Endometrial microvascular endothelial cells (primary cell): ENCODE measurements around the gene PDLIM7. TPM values are rescaled to one million over a fixed set of nuclear protein-coding genes. Genes with fewer than 3 reads are reported as not detected.
"Not testable (repeated sequence)": the region's sequence is repeated elsewhere in the genome, so short reads cannot be mapped to it uniquely, and the experiment has no call there.

ENCODE experiments used
- in situ Hi-C: cut with HindIII; loops from 2 replicates; pipeline ENCODE4 v1.10.0; 2017; ENCODE audit warnings: low sequenced_read_pairs, low pct_unique_long_range_greater_than_20kb; ENCODE audit errors: inconsistent ontology term
- total RNA-seq: library from RNA; depleted of rRNA; stranded (reverse); fragments of >200 nt; gene quantifications from one replicate; pipeline ENCODE4 v1.2.3, GENCODE V29; 2015; ENCODE audit errors: inconsistent ontology term

Gene PDLIM7, protein sequence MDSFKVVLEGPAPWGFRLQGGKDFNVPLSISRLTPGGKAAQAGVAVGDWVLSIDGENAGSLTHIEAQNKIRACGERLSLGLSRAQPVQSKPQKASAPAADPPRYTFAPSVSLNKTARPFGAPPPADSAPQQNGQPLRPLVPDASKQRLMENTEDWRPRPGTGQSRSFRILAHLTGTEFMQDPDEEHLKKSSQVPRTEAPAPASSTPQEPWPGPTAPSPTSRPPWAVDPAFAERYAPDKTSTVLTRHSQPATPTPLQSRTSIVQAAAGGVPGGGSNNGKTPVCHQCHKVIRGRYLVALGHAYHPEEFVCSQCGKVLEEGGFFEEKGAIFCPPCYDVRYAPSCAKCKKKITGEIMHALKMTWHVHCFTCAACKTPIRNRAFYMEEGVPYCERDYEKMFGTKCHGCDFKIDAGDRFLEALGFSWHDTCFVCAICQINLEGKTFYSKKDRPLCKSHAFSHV
- 224 TPM for total RNA-seq

DNA sequence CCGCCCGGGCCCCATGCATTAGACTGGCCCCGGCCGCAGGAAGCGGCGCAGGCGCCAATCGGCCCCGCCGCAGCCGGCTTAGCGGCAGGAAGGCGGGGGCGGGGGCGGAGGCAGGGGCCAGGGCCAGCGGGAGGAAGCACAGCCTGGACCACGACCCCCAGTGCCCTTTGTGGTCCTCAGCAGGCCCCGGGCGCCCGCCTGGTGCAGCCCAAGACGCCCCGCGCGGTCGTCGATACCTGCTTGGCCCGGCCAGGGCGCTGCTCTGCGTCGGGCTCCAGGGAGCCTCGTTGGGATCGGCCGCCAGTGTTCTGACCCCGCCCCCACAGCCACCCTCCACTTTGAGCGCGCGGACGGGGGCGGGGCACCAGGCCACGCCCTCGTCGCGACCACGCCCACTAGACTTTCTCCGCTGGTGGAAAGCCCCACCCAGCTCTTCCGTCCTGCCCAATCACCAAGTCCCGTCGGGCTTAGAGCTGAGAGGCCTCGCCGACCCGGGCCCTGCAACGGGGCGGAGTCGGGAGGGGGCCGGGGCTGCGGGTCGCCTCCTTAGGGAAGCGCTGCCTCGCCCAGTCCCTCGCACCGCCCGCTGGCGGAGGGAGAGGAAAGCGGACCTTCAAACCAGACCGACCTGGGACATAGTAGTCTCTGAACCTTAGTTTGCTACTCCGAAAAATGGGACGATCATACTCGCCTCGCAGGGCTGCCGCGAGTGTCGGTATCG, at the start of gene PDLIM7:
Gene PDLIM7, minus strand, starts transcription at position 313 of the 721 bp plus-strand sequence. CDS start 1,092 bp downstream, outside the sequence.
- in situ Hi-C loops = no loop called here

DNA sequence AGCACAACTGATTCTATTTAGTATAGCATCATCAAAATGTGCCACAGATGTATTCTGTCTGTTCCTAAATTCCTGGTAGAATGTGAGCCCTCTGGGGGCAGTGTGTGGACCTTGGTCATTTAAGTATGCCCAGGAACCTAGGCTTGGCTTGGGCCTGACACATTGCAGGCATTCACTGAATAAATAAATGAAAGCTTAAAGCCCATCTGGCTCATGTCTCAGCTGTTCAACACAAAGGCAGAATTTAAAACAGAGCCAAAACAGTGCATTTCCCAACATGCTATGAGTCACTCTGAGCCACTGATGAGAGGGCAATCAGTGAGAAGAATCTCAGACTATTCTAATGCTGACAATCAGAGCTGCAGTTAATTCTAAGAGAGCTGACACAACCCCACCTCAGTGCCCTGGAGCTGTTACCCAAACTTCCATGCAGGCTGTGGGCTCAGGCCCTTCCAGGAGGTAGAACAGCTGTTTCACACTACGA, 48.9 kb upstream of the PDLIM7 start:
- in situ Hi-C loops = no loop called here

DNA sequence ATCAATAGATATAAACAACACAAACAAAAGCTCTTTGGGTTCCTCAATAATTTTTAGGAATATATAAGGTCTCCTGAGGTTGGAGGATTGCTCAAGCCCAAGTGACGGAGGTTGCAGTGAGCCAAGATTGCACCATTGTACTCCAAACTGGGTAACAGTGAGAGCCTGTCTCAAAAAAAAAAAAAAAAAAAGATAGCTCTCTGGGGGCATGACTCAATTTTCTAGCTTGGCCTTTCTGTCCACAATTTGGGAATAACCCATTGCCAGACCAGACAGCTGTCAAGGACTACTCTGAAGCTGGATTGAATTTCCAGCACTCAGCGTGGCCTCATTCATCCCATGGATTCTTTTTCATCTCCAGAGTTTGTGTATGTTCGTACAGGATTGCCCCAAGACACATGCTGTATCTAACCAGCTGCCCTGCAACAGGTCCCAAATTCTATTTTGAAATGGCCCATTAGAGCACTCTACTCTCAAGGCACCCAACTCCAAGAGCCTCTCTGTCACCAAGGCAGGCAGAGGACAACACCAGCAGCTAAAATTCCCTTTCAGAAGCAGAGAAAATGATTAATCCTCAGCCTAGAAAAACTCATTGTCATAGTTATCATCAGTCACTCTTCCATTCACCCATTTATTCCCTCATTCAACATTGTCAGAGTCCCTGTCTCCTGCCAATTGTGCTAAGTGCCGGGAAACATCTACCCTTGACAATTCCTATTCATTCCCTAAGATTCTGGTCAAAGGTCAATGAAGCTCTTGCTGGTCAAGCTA, 48.3 kb upstream of the PDLIM7 start:
- in situ Hi-C loops = no loop called here

DNA sequence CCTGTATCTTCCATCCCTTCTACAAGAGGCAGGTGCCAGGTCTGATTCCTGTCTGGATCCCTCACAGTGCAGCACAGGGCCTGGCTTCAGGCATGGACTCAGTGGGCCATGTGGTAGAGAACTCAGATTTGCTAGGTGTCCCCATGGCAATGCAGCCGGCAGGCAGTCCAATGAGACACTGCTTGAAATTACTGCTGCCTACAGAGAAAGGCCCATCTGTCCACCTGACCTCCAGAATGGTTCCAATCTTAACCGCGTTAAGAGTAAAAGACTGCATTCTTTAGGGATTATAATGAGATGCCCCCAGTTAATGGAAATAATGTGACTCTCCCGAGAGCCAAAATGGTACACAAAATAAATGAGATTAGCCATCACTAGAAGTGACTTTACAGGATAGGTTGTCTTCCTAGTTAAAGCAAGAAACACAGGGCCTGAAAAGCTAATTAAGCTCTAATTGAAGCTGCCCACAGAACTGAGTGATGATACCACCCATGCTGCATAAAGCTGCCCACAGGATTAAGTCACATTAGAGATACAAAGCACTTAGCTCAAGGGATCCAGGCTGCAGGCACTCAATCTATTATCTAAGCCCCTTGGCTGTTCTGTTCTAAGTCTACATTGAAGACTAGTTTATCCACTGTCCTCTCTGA, 45.5 kb upstream of the PDLIM7 start:
- in situ Hi-C loops = no loop called here

DNA sequence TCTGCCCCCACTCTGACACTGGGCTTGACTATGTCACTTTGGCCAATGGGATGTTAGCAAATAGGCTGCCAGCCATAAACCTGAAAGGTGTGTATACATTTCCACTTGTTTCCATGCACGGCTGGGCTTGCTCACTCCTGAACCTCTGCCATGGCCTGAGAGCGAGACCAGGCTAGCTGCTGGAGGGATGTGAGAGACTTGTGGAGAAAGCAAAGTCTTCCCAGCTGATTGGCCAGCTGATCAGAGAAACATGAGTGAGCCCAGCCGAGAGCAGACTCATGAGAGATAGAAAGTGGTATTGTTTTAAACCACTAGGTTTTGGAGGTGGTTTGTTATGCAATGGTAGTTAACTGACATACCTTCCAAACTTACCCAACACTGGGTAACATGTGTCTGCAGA, 43.0 kb upstream of the PDLIM7 start:
- in situ Hi-C loops = no loop called here

DNA sequence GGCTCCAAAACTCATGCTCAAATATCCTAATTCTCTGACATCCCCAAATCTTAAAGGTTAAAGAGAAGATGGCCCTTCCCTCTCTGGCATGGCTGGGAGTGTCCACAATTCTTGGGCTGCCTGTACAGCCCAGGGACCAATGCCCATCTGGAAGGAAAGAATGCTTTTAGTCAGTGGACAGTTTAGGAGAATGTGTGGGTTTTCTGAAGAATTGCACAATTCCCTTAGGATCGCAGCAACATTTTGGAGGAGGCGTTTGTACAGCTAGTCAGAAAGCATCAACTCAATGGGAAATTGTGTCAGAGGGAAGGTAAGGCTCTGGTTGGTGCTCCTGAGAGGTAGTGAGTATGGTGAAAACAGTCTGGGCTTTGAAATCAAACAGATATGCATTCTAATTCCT, 42.0 kb upstream of the PDLIM7 start:
- in situ Hi-C loops = no loop called here

DNA sequence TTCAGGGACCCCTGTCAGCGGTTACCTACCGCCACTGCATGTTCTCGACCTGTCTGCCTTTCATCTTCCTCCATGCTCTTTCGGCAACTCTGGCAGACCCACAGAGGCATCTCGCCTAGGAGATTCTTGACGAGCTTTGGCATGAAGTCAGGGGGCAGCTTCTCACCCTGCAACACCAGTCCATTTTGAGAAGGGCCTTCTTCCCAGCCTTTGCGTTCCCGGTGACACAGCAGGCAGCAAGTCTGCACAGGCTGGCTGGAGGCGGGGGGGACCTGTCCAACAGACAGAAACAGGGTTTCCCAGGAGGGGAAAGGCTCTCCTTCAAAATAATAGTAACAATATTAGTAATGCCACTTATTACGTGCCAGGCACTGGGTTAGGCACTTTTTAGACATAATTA, 41.5 kb upstream of the PDLIM7 start:
- in situ Hi-C loops = no loop called here

DNA sequence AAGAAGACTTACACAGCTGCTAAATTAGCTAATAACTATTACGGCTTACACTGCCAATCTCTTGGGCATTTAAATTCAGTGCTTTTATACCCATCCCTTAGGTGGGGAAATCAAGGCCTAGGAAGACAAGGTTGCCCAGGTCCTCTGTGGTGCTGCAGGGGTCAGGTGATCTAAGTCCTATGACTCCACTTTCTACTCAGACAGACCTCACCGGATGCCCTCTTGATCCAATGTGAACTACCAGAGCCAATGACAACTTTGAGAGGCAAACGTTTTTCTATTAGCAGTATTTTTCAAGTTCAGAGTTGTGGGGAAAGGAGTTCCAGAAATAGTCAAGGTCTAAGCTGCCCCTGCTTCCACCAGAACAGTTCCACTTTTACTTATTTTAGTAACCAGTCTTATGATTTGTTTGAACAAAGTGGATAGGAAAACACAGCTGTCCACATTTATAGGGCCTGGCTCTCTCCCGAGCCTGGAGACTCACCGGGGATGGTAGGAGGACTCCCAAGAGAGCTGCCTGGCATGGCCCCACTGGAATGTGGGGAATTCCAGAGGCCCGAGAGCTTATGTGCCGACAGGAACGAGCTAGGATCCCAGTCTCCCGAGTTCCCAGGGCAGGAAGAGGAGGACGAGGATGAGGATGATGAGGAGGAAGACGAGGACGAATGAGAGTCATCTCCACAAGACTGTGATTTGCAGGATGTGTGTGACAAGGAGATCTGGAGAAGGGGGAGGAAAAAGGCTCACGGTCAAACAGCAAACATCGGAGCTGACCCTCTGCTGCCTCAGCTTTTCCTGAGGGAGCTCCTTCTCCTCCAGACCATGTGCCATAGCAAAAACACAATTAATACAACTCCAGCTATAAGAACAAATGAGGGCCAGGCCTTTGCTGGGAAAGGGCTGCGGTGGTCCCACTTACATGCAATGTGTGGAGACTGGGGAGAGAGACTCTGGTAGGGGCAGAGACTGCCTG, 40.3 kb upstream of the PDLIM7 start:
- in situ Hi-C loops = no loop called here

DNA sequence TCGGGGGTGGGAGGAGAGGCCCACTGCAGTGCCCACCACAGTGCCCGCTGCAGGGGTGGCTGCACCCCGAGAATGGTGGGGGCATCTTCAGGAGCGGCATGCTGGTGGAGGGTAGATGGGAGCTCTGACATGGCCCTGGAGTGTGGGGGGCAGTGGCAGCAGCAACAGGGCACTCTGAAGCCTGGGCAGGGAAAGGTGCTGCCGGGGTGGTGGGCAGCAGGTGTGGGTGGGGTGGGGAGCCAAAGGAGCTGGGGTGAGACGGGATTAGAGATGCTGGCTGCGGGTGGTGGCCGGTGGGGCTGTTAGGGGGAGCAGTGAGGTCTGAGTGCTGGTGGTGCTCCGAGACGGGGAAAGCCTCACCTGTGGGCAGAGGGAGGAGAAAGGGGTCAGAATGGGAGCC, 39.0 kb upstream of the PDLIM7 start:
- in situ Hi-C loops = no loop called here

DNA sequence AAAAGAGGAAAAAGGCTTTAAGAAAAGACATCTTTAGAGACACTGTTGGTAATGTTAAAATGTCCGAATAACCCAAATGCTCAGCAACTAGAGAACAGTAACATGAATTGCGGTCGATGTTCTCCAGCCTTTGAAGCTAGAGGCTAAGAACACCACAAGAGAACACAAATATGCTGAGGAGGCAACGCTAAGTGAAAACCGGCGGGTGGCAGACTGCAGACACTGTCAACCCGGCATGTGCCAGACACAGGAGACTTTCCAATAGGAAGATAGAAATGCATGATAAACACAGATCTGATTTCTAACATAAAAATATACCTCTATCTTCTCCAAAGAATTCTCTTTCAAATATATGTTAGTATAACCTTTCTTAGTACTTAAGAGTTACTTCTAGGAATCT, 37.7 kb upstream of the PDLIM7 start:
- in situ Hi-C loops = no loop called here

DNA sequence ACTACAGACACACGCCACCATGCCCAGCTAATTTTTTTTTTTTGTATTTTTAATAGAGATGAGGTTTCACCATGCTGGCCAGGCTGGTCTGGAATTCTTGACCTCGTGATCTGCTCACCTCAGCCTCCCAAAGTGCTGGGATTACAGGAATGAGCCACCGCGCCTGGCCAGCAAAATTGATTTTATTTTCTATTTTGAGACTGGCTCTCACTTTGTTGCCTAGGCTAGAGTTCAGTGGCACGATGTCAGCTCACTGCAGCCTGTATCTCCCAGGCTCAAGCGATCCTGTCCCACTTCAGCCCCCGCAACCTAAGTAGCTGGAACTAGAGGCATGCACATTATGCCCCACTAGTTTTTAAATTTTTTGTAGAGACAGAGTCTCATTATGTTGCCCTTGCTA, 37.0 kb upstream of the PDLIM7 start:
- in situ Hi-C loops = not testable (repeated sequence)

DNA sequence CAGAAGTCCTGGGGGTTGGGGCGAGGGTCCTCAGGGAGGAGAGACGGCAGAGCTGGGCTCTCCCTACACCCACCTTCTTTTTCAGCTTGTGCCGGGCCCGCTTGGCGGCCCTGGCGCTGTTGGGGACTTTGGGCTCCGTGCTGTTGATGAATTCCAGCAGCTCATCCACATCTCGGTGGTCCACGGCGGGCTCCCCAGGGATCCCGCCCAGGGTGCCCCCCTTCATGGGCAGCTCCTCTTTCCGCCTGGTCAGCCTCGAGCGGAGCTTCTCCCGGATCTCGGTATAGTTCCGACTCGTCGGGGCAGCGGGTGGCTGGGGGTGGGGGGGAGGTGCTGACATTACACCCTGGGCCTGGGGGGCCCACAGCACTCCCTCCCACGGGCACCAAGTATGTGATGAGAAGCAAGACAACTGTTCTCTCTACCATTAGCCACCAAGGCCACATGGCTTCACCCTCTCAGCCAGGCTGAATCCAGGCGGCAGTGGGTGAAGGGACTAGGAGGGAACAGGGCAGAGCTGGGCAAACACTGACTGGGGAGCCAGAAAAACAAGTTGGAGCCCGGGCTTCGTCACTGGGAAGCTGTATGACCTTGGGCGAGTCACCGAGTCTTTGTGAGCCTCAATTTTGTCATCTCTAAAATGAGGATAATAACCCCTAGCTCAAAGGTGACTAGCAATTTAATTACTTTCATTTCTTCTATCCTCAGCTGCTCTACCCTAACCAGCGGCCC, 34.0 kb upstream of the PDLIM7 start:
- in situ Hi-C loops = no loop called here

DNA sequence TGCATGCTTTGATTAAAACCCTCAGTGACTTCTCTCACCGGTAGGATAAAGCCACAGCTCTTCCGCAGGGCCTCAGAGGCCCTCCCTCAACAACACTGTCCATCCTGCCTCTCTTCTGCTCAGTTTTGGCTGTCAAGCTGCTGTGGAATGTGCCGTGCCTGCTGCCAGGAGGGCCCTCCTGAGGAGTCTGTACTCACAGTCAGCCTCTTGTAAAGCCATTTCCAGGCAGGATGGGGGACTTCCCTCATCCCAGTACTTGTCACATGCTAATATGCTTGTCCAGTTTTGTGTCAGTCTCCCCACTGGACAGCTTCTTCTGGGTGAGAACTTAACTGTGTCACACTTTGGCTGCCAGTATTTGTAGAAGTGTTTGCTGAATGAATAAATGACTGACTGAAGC, 33.2 kb upstream of the PDLIM7 start:
- in situ Hi-C loops = no loop called here

DNA sequence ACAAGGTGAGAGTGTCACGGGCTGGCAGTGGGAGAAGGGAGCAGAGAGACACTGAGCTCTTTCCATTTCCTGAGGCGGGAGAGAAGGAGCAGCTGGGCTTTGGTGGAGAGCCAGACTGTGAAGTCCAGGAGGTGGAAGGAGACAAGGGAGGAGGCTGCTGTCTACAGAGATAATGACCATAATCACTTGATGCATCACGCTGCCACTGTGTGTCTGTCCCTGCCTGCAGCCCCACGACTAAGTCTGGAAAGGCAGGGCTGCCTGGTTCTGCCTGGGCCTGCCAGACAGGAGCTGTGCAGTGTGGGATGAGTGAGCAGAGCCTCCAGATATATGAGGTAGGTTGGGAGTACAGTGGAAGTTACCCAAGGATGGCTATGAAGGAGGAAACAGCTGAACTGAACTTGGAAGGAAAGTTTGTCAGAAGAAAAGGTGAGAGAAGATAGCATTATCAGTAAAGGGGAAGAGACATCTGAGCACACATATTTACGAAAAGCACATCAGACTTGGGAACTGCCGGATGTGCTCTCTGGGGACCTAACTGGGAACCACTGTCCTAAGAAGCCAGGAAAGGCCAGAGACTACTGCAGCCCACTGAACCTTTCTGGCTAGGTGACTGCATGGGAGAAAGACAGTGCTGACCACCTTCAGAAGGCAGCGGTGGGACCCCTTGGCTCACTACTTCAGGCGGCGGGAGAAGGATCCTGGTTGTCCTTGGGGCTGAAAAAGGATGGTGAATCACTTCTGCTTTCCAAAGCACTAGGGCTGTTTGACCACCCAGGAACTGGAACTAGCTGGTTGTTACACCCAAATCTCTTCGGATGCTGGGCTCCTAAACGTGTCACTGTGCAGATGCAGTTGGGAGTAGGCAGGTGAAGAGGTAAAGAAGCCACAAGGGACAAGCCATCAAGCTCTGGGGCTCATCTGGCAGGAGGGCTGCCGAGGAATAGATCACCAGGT, 32.1 kb upstream of the PDLIM7 start:
- in situ Hi-C loops = no loop called here

DNA sequence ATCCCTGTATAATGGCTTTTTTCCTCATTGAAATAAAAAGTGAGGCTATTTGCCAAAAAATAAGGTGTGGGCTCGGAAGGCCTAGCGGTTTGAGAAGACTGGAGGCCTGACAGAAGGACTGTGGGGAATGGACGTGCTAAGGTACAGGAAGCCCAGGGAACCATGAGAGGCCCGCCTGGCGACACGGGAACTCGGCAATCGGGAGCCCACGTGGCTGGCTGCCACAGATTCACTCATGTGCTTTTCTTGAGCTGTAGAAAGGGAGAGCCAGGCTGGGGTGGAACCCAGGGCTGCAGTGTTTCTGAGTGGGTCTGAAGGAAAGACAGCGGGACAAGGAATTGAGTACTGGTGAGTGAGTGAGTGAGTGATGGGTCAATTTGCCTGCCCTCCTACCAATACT, 31.2 kb upstream of the PDLIM7 start:
- in situ Hi-C loops = no loop called here

DNA sequence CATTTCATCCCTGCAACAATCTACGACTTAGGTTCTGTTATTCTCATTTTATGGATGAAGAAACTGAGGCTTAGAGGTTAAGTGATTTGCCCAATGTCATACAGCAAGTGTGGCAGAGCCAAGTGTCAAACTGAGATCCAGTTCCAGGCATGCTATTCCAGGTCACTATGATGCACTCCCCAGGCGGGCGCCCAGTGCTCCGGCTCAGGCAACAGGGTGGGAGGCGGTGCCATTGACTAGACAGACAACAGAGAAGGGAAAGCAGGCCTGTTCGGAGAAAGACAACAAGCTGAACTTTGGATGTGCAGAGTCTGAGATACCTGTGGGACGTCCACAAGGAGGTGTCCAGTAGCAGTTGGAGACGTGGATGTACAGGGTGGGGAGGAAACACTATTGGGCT, 30.2 kb upstream of the PDLIM7 start:
- in situ Hi-C loops = no loop called here
